ENCODE measurements around the gene NUMB. TPM values are rescaled to one million over a fixed set of nuclear protein-coding genes. Genes with fewer than 3 reads are reported as not detected.

The NUMB gene
- total RNA-seq, 1 donor from 2014 or later: 33.1 TPM

DNA sequence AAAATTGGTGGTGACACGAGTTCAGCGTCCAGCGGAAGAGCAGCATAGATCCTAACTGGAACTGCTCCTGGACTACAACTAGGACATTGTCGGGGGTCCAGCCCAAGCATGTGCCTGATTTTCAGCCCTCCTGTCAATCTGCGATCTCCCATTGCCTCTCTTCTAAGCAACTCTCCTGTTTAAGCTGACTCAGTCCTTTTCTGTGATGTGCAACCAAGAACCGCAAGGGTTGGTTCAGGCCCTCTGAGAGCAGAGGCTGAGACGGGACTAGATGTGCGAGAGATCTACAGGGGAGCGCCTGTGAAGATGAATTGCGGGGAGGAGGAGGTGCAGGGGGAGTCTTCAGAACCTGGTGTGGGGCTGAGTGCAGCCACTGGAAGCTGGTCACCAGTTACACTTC is 224.8 kb downstream of the NUMB start:
- Histone ChIP-seq H3K36me3 (ENCODE audit: control insufficient read depth, insufficient read depth, low read length) (no peaks in the 10 kb centered on the region), H3K27me3 (ENCODE audit: control insufficient read depth, insufficient read depth, low read length) (peaks cover 8% of the 10 kb centered on the region), H3K4me3 (ENCODE audit: low read depth, low read length) (no peak overlapping the region)
- no peak for TF ChIP-seq CTCF (IDR thresholded peaks at IDR 0.05; ENCODE audit: insufficient read depth, low read length, poor library complexity, severe bottlenecking)
- DNase-seq (ENCODE audit: low read depth): no peak

GRCh38 chr14:73232984-73233383 is 225.4 kb downstream of the NUMB start:
- no peak for DNase-seq (ENCODE audit: low read depth)
- H3K4me3 ChIP-seq (ENCODE audit: low read depth, low read length): no peak overlapping the region
- TF ChIP-seq CTCF (IDR thresholded peaks at IDR 0.05; ENCODE audit: insufficient read depth, low read length, poor library complexity, severe bottlenecking): no peak
- H3K27me3 ChIP-seq (ENCODE audit: control insufficient read depth, insufficient read depth, low read length): peaks cover 8% of the 10 kb centered on the region
- no peaks in the 10 kb centered on the region for H3K36me3 ChIP-seq (ENCODE audit: control insufficient read depth, insufficient read depth, low read length)

DNA sequence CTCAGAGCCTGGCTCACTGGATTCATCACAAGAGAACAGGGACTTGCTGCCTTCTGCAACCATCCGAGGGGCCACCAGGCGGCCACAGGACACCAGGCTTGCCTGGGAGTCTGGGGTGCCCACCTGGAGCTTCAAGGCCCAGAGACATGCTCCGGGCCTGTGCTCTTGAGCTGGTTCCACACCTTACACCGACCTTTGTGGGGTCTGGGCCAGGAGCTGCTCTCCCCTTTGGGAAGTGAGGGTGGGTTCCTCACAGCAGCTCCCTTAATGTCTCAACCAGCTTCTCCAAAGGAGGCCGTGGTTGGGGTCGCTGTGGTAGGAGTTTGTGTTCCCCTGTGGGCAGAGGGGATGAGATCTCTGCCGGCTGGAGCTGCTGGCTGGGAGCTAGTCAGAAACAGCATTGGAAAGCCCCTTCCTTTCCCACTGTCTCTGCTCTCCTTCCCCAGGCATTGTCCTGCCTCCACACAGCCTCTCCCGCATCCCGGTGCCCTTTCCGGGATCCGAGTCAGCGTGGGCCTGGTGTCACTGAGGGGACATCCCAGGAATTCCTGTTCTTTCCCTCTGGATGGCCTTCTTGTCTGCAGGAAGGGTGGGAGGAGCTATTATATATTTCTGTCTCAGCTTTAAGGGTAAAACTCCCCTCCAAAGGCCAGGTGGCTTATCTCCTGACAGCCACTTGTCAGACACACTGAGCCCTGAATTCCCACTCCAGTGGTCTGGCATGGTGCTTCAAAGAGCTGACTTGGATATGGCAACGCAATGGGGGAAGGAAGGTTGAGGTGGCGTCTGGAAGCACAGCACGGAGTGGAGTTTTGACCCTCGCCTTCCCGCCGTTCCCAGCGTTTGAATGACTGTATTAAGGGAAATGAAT is 226.1 kb downstream of the NUMB start:
- Histone ChIP-seq H3K27me3 (ENCODE audit: control insufficient read depth, insufficient read depth, low read length) (peaks cover 7% of the 10 kb centered on the region), H3K36me3 (ENCODE audit: control insufficient read depth, insufficient read depth, low read length) (no peaks in the 10 kb centered on the region), H3K4me3 (ENCODE audit: low read depth, low read length) (no peak overlapping the region)
- no peak for DNase-seq (ENCODE audit: low read depth)
- TF ChIP-seq CTCF (IDR thresholded peaks at IDR 0.05; ENCODE audit: insufficient read depth, low read length, poor library complexity, severe bottlenecking): peak; percentile 40

DNA sequence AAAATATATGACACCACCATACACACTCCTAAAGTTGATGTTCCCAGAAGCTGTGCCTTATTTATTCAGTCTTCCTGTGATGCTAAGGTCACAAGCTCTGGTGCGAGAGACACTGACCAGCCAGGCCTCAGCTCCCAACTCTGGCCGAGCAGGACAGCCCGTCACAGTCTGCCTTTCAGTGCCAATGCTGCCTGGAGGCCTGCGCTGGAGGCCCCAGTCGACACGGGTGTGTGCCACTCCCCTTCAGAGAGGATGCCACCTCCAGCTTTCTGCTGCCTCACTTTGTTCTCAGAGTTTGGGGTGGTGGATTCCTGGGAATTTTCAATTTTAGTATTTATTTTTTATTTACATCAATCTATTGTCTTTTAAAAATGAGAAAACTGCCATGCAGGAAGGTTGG is 228.3 kb downstream of the NUMB start:
- H3K27me3 ChIP-seq (ENCODE audit: control insufficient read depth, insufficient read depth, low read length): peaks cover 2% of the 10 kb centered on the region
- TF ChIP-seq CTCF (IDR thresholded peaks at IDR 0.05; ENCODE audit: insufficient read depth, low read length, poor library complexity, severe bottlenecking): no peak
- DNase-seq (ENCODE audit: low read depth): no peak
- H3K36me3 ChIP-seq (ENCODE audit: control insufficient read depth, insufficient read depth, low read length): no peaks in the 10 kb centered on the region
- H3K4me3 ChIP-seq (ENCODE audit: low read depth, low read length): no peak overlapping the region

DNA sequence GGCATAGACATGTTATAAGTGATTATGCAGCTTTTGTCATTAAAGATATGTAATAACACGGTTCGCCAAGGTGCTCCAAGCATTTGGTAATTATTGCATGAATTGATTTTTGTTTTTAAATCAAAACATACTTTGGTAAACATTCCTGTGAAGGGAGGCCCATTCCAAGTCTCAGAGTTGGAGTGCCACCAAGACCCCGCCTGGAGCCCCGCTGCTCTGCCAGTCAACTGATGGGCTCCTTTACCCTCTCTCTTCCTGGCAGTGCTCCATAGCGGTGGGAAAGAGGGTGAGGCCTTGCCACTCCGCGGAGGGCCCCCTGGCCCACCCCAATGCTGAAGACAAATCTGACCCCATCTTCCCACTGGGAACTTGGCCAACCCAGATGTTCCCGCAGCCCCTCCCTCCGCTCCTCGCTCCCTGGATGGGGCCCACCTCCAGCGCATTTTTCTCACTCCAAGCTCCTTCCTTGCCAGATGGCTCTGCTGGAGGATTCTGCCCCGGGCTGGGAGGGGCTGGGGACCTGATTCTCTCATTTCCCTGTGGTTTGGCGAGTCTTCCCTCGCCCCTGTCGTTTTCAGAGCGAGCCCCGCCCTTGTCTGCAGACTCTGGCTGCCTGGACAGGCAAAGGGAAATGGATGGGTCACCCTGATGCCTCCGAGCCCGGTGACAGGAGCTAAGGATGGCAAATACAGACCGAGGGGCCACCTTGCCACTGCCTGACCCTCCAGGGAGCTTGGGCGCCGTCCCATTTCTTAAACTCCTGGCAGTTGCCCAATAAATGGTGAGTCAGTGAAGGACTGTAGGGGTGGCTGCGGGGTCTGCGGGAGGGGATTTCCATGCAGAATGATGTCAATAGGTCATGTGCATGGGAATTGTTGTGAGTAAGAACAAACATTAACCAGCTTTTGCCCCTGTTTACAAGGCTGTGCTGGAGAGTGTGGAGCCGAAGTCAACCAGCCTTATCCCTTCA is 230.2 kb downstream of the NUMB start:
- Histone ChIP-seq H3K27me3 (ENCODE audit: control insufficient read depth, insufficient read depth, low read length) (no peaks in the 10 kb centered on the region), H3K36me3 (ENCODE audit: control insufficient read depth, insufficient read depth, low read length) (no peaks in the 10 kb centered on the region), H3K4me3 (ENCODE audit: low read depth, low read length) (no peak overlapping the region)
- peak; percentile 95 for DNase-seq (ENCODE audit: low read depth)
- TF ChIP-seq CTCF (IDR thresholded peaks at IDR 0.05; ENCODE audit: insufficient read depth, low read length, poor library complexity, severe bottlenecking): no peak

Data from kidney epithelial cell (primary cell).